WERI-Rb-1 (cell line): ENCODE measurements around the gene TPGS1.

Experiments used
- DNase-seq: peaks from one replicate; pipeline ENCODE4 v3.0.0-alpha.2; 2020
- H3K27ac ChIP-seq: fragments of 250-450 bp; sonication (Bioruptor Pico); 2 replicates; pipeline ENCODE4 v1.5.1; 2020; ENCODE audit warnings: mild to moderate bottlenecking, moderate library complexity
- H3K27me3 ChIP-seq: fragments of 250-450 bp; sonication (Bioruptor Pico); 2 replicates; pipeline ENCODE4 v1.5.1; 2021; ENCODE audit warnings: mild to moderate bottlenecking, low read depth, moderate library complexity; ENCODE audit not compliant: insufficient read depth, severe bottlenecking
- H3K36me3 ChIP-seq: fragments of 250-450 bp; sonication (Bioruptor Pico); 2 replicates; pipeline ENCODE4 v1.5.1; 2020; ENCODE audit warnings: mild to moderate bottlenecking, moderate library complexity
- H3K4me3 ChIP-seq: 2 replicates; pipeline ENCODE4 v1.5.1; 2011; ENCODE audit warnings: low read depth, mild to moderate bottlenecking, control low read depth, low read length
- H3K9me3 ChIP-seq: fragments of 250-450 bp; sonication (Bioruptor Pico); 2 replicates; pipeline ENCODE4 v1.5.1; 2021; ENCODE audit warnings: mild to moderate bottlenecking, moderate library complexity; ENCODE audit not compliant: severe bottlenecking
- CTCF ChIP-seq: IDR thresholded peaks from 2 replicates; pipeline ENCODE4 v1.5.1; 2011; ENCODE audit warnings: low read depth, mild to moderate bottlenecking, control low read depth, inconsistent platforms, low read length

Gene TPGS1

DNA sequence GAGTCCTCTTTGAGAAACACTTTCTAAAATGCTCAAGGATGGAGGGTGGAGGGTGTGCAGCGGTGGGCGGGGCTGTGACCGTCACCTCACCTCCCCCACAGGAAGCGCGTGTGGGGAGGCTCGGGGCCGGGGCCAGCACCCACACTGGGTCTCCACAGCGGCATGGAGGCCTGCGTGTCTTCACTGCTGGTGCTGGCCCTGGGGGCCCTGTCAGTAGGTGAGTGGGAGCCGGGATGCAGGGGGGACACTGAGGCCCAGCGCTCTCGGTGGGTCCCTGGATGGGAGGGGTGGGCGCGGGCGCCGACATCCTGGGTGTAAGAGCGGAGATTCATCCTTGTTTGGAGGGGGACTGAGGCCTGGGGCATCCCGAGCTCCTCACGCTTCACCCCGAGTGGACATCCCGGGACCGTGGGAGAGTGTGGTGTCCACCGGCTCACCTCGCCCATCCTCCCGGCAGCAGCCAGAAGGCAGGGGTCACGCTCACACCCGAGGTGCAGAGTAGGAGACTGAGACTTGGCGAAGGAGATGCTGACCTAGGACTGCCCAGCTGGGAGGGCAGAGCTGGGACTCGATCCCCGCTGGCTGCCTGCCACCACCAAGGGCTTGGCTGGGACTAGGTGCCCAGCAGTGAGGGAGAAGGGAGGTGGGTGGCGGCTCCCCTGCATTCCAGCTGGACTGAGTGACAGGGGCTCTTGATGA is 36.8 kb downstream of the TPGS1 start, which contains the start of gene GZMM:
Gene GZMM (plus strand): TSS at position 144 of the 699 bp plus-strand sequence. CDS start 19 bp downstream, at position 163.
- TF ChIP-seq CTCF: no peak
- no peak within 1 kb of the TSS for H3K4me3 ChIP-seq

GRCh38 chr19:547117-547516 is 39.8 kb downstream of the TPGS1 start:
- no peak overlapping the region for H3K27ac ChIP-seq
- H3K36me3 ChIP-seq: peaks cover 13% of the 10 kb centered on the region
- H3K9me3 ChIP-seq: peaks cover 3% of the 10 kb centered on the region
- no peak overlapping the region for H3K4me3 ChIP-seq
- no peak for DNase-seq
- no peak for TF ChIP-seq CTCF
- no peaks in the 10 kb centered on the region for H3K27me3 ChIP-seq

More for the DNA sequence above, 36.8 kb downstream of the TPGS1 start, which contains the start of gene GZMM:
- Histone ChIP-seq H3K36me3 (peaks cover 29% of the 10 kb centered on the region), H3K27ac (no peak within 1 kb of the TSS), H3K27me3 (no peaks in the 10 kb centered on the region), H3K9me3 (peaks cover 3% of the 10 kb centered on the region)
- DNase-seq: no peak

GRCh38 chr19:547836-548720 is 40.8 kb downstream of the TPGS1 start:
- H3K36me3 ChIP-seq: peaks cover 4% of the 10 kb centered on the region
- DNase-seq: no peak
- peak; percentile 30; the same call in 1 of the 2 replicates for TF ChIP-seq CTCF

GRCh38 chr19:548886-549830 is 41.9 kb downstream of the TPGS1 start:
- Histone ChIP-seq H3K27me3 (no peaks in the 10 kb centered on the region), H3K4me3 (no peak overlapping the region), H3K9me3 (peaks cover 3% of the 10 kb centered on the region), H3K27ac (no peak overlapping the region), H3K36me3 (no peaks in the 10 kb centered on the region)
- TF ChIP-seq CTCF: peak; percentile 30
- DNase-seq: no peak

More at GRCh38 chr19:547836-548720, 40.8 kb downstream of the TPGS1 start:
- H3K27ac ChIP-seq: no peak overlapping the region
- peaks cover 3% of the 10 kb centered on the region for H3K9me3 ChIP-seq
- H3K4me3 ChIP-seq: no peak overlapping the region
- H3K27me3 ChIP-seq: no peaks in the 10 kb centered on the region

GRCh38 chr19:554817-555216 is 47.5 kb downstream of the TPGS1 start:
- Histone ChIP-seq H3K4me3 (no peak overlapping the region), H3K27ac (no peak overlapping the region), H3K36me3 (no peaks in the 10 kb centered on the region), H3K27me3 (no peaks in the 10 kb centered on the region), H3K9me3 (no peaks in the 10 kb centered on the region)
- no peak for TF ChIP-seq CTCF
- no peak for DNase-seq
